H1 (cell line): ENCODE data around the gene SLX4. TPM values are rescaled to one million over a fixed set of nuclear protein-coding genes. Genes with fewer than 3 reads are reported as not detected.

Experiments used
- CTCF ChIA-PET: fragments of 300-600 bp; sonication (Branson Sonifier 250); formaldehyde crosslinking; loops from one replicate; lab custom pipeline; 2021; ENCODE audit not compliant: partially characterized antibody; lab: Charles Lee
- POLR2A ChIA-PET: fragments of 300-600 bp; sonication (Branson Sonifier 250); formaldehyde crosslinking; loops from one replicate; lab custom pipeline; 2021; ENCODE audit warnings: inconsistent platforms; ENCODE audit not compliant: partially characterized antibody; lab: Charles Lee
- DNase-seq, 2 experiments: peaks; one replicate each; pipeline versions ENCODE4 v3.0.0 to v3.0.0-alpha.2; 2010 to 2022; ENCODE audit warnings: low spot score in 2 of 2, low read depth in 1 of 2, mixed read lengths in 1 of 2
- FAIRE-seq: peaks from 2 replicates; lab custom pipeline; 2011; peaks lifted over from hg19 to GRCh38; lab: Jason Lieb, UNC
- H2AFZ ChIP-seq: 2 replicates; pipeline ENCODE4 v1.8.1; 2012; ENCODE audit warnings: low read length, inconsistent platforms
- H2AK5ac ChIP-seq: 2 replicates; pipeline ENCODE4 v1.6.1; 2013; ENCODE audit warnings: low read depth, low read length
- H2BK120ac ChIP-seq: replicated peaks from 2 replicates; pipeline ENCODE3; 2013; ENCODE audit warnings: low read depth, low read length, inconsistent platforms
- H2BK12ac ChIP-seq: 2 replicates; pipeline ENCODE4 v1.6.1; 2013; ENCODE audit warnings: low read depth, low read length
- H2BK15ac ChIP-seq: 2 replicates; pipeline ENCODE4 v1.6.1; 2013; ENCODE audit warnings: low read length
- H2BK20ac ChIP-seq: 2 replicates; pipeline ENCODE4 v1.6.1; 2013; ENCODE audit warnings: low read length
- H2BK5ac ChIP-seq: 2 replicates; pipeline ENCODE4 v1.6.1; 2013; ENCODE audit warnings: low read depth, low read length
- H3K14ac ChIP-seq: 2 replicates; pipeline ENCODE4 v1.6.1; 2013; ENCODE audit warnings: inconsistent platforms; ENCODE audit not compliant: insufficient read length
- H3K18ac ChIP-seq: 2 replicates; pipeline ENCODE4 v1.6.1; 2013; ENCODE audit warnings: low read length; ENCODE audit errors: extremely low read depth
- H3K23ac ChIP-seq: 2 replicates; pipeline ENCODE4 v1.6.1; 2013; ENCODE audit warnings: inconsistent platforms; ENCODE audit not compliant: insufficient read length
- H3K23me2 ChIP-seq: 2 replicates; pipeline ENCODE4 v1.6.1; 2013; ENCODE audit warnings: low read depth, low read length
- H3K27ac ChIP-seq: 2 replicates; pipeline ENCODE4 v1.6.1; 2011; ENCODE audit warnings: low read depth, low read length, inconsistent platforms
- H3K27me3 ChIP-seq, 4 experiments: replicated peaks in 1 of 4; 1 replicate in 1 of 4; 2 replicates in 3 of 4; pipeline versions ENCODE4 v1.6.1 to v1.8.1; 2011 to 2013; ENCODE audit warnings: low read length in 3 of 4, mild to moderate bottlenecking in 3 of 4, inconsistent platforms in 2 of 4, mixed read lengths in 2 of 4, moderate library complexity in 1 of 4; ENCODE audit not compliant: control insufficient read depth in 3 of 4, insufficient read depth in 3 of 4; ENCODE audit errors: extremely low read depth in 1 of 4
- H3K36me3 ChIP-seq, 4 experiments: 2 replicates each; pipeline versions ENCODE4 v1.6.1 to v1.8.1; 2011 to 2013; ENCODE audit warnings: mild to moderate bottlenecking in 4 of 4, low read length in 3 of 4, moderate library complexity in 2 of 4, control low read depth in 1 of 4, inconsistent platforms in 1 of 4; ENCODE audit not compliant: insufficient read depth in 4 of 4, control insufficient read depth in 2 of 4
- H3K4ac ChIP-seq: replicated peaks from 2 replicates; pipeline ENCODE3; 2013; ENCODE audit warnings: low read length, low read depth, mixed read lengths, inconsistent platforms; ENCODE audit not compliant: insufficient read length
- H3K4me1 ChIP-seq, 4 experiments: replicated peaks in 1 of 4; 1 replicate in 1 of 4; 2 replicates in 3 of 4; pipeline versions ENCODE4 v1.6.1 to v1.8.1; 2011 to 2013; ENCODE audit warnings: low read length in 3 of 4, inconsistent platforms in 2 of 4, mixed read lengths in 1 of 4; ENCODE audit not compliant: insufficient read depth in 4 of 4, control insufficient read depth in 3 of 4
- H3K4me2 ChIP-seq, 2 experiments: 2 replicates each; pipeline versions ENCODE4 v1.6.1 to v1.8.1; 2011 to 2013; ENCODE audit warnings: low read depth in 2 of 2, low read length in 2 of 2, control low read depth in 1 of 2, inconsistent platforms in 1 of 2, mild to moderate bottlenecking in 1 of 2; ENCODE audit not compliant: insufficient read depth in 1 of 2
- H3K4me3 ChIP-seq, 4 experiments: fragments of 200-600, 300-600 bp in 1 of 4; sonication (generic), shearing (Covaris generic), sonication (Bioruptor Twin) in 1 of 4; 2 replicates each; pipeline versions ENCODE4 v1.5.1 to v1.8.1; 2011 to 2016; ENCODE audit warnings: low read length in 4 of 4, low read depth in 3 of 4, control low read depth in 2 of 4, inconsistent platforms in 2 of 4, mild to moderate bottlenecking in 2 of 4, mixed read lengths in 1 of 4, moderate library complexity in 1 of 4; ENCODE audit not compliant: insufficient read depth in 2 of 4; ENCODE audit errors: extremely low read depth in 1 of 4
- H3K56ac ChIP-seq: replicated peaks from 2 replicates; pipeline ENCODE3; 2013; ENCODE audit warnings: low read depth, mild to moderate bottlenecking, mixed read lengths, low read length, inconsistent platforms; ENCODE audit not compliant: insufficient read length
- H3K79me1 ChIP-seq: 2 replicates; pipeline ENCODE4 v1.6.1; 2013; ENCODE audit warnings: low read depth, low read length, control low read depth
- H3K79me2 ChIP-seq, 2 experiments: 2 replicates each; pipeline versions ENCODE4 v1.6.1 to v1.8.1; 2012 to 2013; ENCODE audit warnings: low read length in 2 of 2, mild to moderate bottlenecking in 2 of 2, inconsistent platforms in 1 of 2; ENCODE audit not compliant: insufficient read depth in 2 of 2, control insufficient read depth in 1 of 2
- H3K9ac ChIP-seq, 4 experiments: replicated peaks in 1 of 4; 1 replicate in 1 of 4; 2 replicates in 3 of 4; pipeline versions ENCODE4 v1.6.1 to v1.8.1; 2011 to 2013; ENCODE audit warnings: low read depth in 3 of 4, low read length in 3 of 4, control low read depth in 2 of 4, mild to moderate bottlenecking in 2 of 4, moderate library complexity in 2 of 4, inconsistent platforms in 1 of 4; ENCODE audit errors: extremely low read depth in 1 of 4
- H3K9me3 ChIP-seq, 2 experiments: 2 replicates each; pipeline versions ENCODE4 v1.6.1 to v1.8.1; 2012 to 2013; ENCODE audit warnings: mild to moderate bottlenecking in 2 of 2, moderate library complexity in 2 of 2, control low read depth in 1 of 2, inconsistent platforms in 1 of 2, low read depth in 1 of 2, low read length in 1 of 2, mixed read lengths in 1 of 2; ENCODE audit not compliant: insufficient read depth in 2 of 2
- H4K20me1 ChIP-seq, 2 experiments: replicated peaks in 1 of 2; 2 replicates each; pipeline versions ENCODE3 to v1.8.1; 2011 to 2013; ENCODE audit warnings: inconsistent platforms in 2 of 2, low read length in 2 of 2, mild to moderate bottlenecking in 1 of 2; ENCODE audit not compliant: insufficient read depth in 2 of 2, control insufficient read depth in 1 of 2
- H4K5ac ChIP-seq: 2 replicates; pipeline ENCODE4 v1.6.1; 2013; ENCODE audit warnings: low read length, low read depth, mixed read lengths, inconsistent platforms; ENCODE audit not compliant: insufficient read length
- H4K8ac ChIP-seq: 2 replicates; pipeline ENCODE4 v1.8.0; 2013; ENCODE audit warnings: mild to moderate bottlenecking, moderate library complexity, low read length, inconsistent platforms; ENCODE audit not compliant: insufficient read depth; ENCODE audit errors: extremely low read depth
- H4K91ac ChIP-seq: replicated peaks from 2 replicates; pipeline ENCODE3; 2013; ENCODE audit warnings: low read length, mixed read lengths, inconsistent platforms; ENCODE audit not compliant: insufficient read length
- KDM4A ChIP-seq: IDR thresholded peaks from one replicate; pipeline ENCODE4 v1.7.1; 2012; ENCODE audit warnings: low read depth, mild to moderate bottlenecking, moderate library complexity, low read length, inconsistent platforms; ENCODE audit not compliant: severe bottlenecking
- SRF ChIP-seq: IDR thresholded peaks from 2 replicates; pipeline ENCODE4 v1.6.1; 2011; ENCODE audit warnings: mild to moderate bottlenecking, low read depth, low read length, moderate library complexity
- USF2 ChIP-seq: IDR thresholded peaks from 2 replicates; pipeline ENCODE4 v1.6.1; 2011; ENCODE audit warnings: low read length, improper control_type of control experiment
- WGBS, 2 experiments: shearing (Covaris generic) in 1 of 2; methylation state at CpG; one replicate each; pipeline versions ENCODE4 v1.1.6 to v1.1.7; 2013 to 2015; ENCODE audit warnings: low lambda C conversion rate in 2 of 2, mixed read lengths in 2 of 2, inconsistent platforms in 1 of 2, low coverage in 1 of 2, missing lambda C conversion rate in 1 of 2; ENCODE audit not compliant: insufficient replicate concordance in 2 of 2, insufficient coverage in 1 of 2, insufficient read length in 1 of 2; ENCODE audit errors: extremely low coverage in 1 of 2, missing lambda C conversion rate in 1 of 2; 5-methylcytosine and 5-hydroxymethylcytosine counted together
- polyA plus RNA-seq, 7 experiments: library from polyadenylated mRNA; depleted of rRNA in 3 of 7; stranded (reverse) in 5 of 7; unstranded in 2 of 7; fragments of >200 nt in 5 of 7; fragments of 200-250 nt in 2 of 7; gene quantifications; 1 replicate in 5 of 7; 2 replicates in 1 of 7; 4 replicates in 1 of 7; pipeline versions ENCODE4 v1.2.1 to v1.2.3, GENCODE V29; 2011 to 2013; ENCODE audit warnings: missing spikeins in 2 of 7, mixed read lengths in 2 of 7
- total RNA-seq: library from RNA; stranded (reverse); fragmentation: NEBNext Ultra II Directional; extraction: Animal tissue kit (Norgen Biotek cat#: 25700); gene quantifications from 2 replicates; pipeline ENCODE4 v1.2.1, GENCODE V29; 2021

SLX4 gene
- total and polyA plus RNA-seq, 2 of the 8 experiments (the other 6 are each of a cell fraction or from before 2014, with no cell fraction given) = 4.4 to 11.4 TPM

GRCh38 chr16:3594316-3595109 lies 16.9 kb downstream of the SLX4 start:
- Histone ChIP-seq H2BK15ac (no peak overlapping the region), H3K4me3 (no peak overlapping the region), H3K9ac (no peak overlapping the region), H3K27me3 (no peaks in the 10 kb centered on the region), H3K23me2 (no peaks in the 10 kb centered on the region), H2BK120ac (no peak overlapping the region), H3K79me2 (no peaks in the 10 kb centered on the region), H2BK5ac (no peak overlapping the region), H4K20me1 (peaks cover 0 to 3% of the 10 kb centered on the region in 2 experiments), H3K9me3 (peaks cover 4 to 6% of the 10 kb centered on the region in 2 experiments; a peak in 3 of 4 replicates), H3K56ac (no peak overlapping the region), H3K14ac (no peak overlapping the region), H3K4ac (no peak overlapping the region), H3K36me3 (peaks cover 0 to 10% (median 9%) of the 10 kb centered on the region in 4 experiments; a peak in 5 of 8 replicates), H4K91ac (no peak overlapping the region), H4K8ac (no peak overlapping the region; the same call in 1 of the 2 replicates), H3K4me2 (no peak overlapping the region), H4K5ac (no peak overlapping the region), H2BK12ac (no peak overlapping the region), H3K79me1 (no peaks in the 10 kb centered on the region; the same call in 1 of the 2 replicates), H3K18ac (no peak overlapping the region), H3K4me1 (no peaks in the 10 kb centered on the region), H2AK5ac (no peak overlapping the region), H2BK20ac (no peak overlapping the region), H3K27ac (no peak overlapping the region), H2AFZ (no peak overlapping the region), H3K23ac (no peak overlapping the region)
- CTCF ChIA-PET = no interaction called here
- DNase-seq (no peak), FAIRE-seq (no peak)
- POLR2A ChIA-PET = no interaction called here
- WGBS, 2 experiments = 93% methylated on average over 22 of the region's 22 CpGs; no CpG with 5 or more reads in 1 of the 2 experiments
- no peak for TF ChIP-seq SRF
- no peak for TF ChIP-seq KDM4A
- TF ChIP-seq USF2 = no peak
